PC-9 (cell line): ENCODE results near the gene C20orf202.

Experiments
- CTCF ChIP-seq: fragments of 200-600 bp; sonication (generic); conservative IDR thresholded peaks from 2 replicates; pipeline ENCODE4 v1.6.1; 2017; ENCODE audit warnings: mixed run types, antibody characterized with exemption, mild to moderate bottlenecking, moderate library complexity
- EZH2 ChIP-seq: fragments of 200-600 bp; sonication (generic); IDR thresholded peaks from 2 replicates; pipeline ENCODE4 v1.8.0; 2017; ENCODE audit warnings: antibody characterized with exemption, low read depth

DNA sequence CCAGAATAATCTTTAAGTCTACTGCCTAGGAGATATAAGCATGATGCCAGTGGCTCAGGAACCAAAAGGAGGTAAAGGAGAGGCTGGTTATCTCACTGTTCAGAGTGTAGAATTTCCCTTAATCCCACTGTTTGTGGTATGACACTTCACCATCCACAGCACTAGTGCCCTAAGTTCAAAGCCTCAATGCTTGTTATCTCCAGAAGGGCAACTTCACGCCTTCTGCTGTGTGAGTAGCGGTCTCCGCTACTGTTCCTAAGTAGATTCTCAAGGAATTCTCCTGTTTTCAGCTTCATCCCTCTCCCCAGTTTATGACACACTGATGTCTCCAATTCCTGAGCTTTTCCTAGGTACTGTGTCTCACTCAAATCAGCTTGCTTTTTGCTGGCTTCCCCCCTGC, 49.2 kb downstream of the C20orf202 start:
- TF ChIP-seq CTCF (no peak), EZH2 (no peak)
